Glomerular visceral epithelial cell (primary cell): ENCODE results near the gene RGS6.

Experiments
- DNase-seq: peaks from one replicate; pipeline ENCODE4 v3.0.0-alpha.2; 2016; ENCODE audit errors: extremely low spot score

The RGS6 gene

DNA sequence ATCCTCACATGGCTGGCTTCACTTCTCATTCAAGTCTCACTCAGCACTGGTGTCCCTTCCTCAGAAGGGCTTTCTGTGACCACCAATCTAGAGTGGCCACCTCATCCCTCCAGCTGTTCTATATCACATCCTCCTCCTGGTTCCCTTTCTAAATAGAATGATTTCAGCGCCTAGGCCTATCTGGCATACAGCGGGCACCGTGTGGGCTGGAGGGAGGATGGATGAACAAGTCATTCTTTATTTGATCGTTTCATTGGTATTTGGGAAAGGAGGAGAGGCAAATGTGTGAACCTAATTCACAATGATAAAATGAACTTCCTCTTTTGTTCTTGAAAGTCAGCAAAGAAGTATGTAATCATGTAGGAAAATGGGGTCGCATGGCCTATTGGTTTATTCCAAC is 567.5 kb downstream of the RGS6 start:
- no peak for DNase-seq

DNA sequence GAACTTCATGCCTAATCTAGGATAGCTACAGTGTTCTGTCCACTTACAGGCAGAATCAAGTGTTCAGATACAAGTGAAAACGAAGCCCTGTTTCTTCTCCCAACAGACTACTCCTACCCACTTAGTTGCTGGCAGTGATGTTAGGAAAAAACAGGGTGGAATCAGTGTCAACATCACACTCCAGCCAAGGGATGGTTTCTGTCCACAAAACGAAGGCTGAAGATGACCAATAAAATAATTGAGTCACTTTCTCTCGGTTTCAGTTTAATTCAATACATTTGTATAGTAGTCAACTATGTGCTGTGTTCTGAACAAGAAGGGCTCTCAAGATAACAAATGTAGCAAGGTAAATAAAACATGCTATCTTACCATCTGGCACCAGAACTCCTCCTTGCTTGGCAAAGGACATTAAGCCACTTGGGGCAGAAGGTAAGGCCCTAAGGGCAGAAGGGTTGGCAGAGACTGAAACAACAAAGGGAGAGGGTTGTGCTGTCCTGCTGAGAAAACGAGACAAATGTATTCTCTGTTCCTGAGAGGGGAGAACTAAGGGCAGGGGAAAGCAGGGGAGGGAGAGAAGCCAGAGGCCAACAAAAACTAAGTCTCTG is 568.1 kb downstream of the RGS6 start:
- no peak for DNase-seq

DNA sequence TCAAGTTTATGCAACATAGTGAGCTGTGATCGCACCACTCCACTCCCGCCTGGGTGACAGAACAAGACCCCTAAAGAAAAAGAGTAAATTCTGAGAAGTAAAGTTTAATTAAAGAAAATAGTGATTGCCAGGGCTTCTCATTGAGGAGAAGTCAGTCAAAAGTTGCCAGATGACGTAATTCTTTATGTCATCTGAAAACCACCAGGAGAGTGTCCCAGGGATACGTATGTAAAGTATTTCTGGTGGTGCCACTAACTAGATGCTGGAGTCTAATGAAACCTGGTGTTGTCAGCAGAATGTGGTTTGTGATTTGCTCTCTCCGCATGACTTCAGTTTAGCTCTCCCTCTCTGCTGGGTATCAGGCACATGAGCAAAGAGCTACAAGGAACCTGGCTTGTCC is 569.2 kb downstream of the RGS6 start:
- no peak for DNase-seq

DNA sequence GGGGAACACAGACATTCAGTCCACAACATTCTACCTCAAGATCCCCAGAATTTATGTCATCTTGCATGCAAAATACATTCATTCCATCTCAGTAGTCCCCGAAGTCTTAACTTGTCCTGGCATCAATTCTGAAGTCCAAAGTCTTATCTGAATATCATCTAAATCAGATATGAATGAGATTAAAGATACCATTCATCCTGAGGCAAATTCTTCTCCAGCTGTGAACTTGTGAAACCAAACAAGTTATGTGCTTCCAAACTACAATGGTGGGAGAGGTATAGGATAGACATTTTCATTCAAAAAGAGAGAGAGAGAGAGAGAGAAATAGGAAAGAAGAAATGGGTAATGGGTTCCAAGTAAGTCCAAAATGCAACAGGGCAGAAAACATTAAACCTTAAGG is 571.0 kb downstream of the RGS6 start:
- no peak for DNase-seq

DNA sequence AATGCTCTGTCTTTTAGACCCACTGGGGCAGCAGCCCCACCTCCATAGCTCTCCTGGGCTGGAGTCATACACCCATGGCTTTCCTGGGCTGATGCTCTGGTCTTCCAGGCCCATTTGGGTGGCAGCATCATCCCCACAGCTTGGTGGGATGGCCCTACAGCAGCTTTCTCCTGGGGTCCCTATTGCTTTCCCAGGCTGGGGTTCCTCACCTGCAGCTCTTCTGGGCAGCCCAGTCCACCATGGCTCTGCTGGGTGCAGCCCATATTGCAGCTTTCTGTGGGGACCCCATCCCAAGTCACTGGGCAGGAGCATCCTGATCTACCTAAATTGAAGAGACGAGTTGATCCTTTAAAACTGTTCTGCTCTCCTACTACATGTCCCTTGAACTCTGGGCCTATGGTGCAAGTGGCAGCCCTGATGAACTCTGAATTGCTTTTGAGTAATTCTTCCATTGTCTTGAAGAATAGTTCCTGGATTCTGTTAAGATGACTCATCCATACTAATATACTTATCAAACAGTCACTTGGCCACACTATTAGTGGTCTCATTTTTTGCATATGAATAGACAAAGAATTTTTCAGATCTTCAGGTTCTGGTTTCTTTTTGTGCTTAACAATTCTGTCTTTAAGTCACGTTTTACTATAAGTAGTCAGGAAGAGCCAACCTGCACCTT is 571.6 kb downstream of the RGS6 start:
- no peak for DNase-seq

DNA sequence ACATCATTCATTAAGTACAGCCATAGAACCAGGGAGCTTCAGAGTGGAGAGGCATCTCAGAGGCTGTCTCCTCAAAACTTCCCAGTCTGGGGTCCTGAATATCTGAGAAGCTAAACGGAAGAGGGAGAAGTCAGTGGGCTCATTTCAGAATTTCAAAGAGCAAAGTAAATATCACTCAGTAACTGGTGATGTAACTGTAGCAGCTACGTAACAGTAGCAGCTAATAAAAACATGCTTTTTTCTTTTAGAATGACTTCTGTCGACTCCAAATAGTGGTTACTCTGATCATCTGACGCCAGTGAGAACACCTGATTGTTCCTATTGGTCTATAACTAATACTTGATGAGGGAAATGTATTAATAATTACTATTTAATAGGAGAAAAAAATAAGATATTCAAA is 578.3 kb downstream of the RGS6 start:
- no peak for DNase-seq

DNA sequence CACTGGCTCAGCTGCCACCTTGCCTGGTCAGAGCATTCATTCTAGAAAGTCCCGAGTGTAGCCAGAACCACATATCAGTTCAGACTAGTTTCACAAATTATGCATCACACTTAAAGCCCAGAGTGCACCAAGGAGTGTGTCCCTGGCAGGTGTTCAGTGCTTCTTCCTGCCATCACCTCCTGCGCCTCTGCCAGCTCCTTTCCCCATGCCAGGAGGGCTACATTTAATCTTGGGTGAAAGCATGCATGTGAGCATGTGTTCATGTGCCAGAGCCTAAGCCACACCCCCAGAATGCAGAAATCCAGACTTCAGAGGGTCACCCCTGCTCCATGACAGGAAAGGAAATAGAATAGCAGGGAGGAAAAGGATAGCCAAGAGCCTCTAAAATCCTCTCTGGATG is 580.1 kb downstream of the RGS6 start:
- DNase-seq = no peak

DNA sequence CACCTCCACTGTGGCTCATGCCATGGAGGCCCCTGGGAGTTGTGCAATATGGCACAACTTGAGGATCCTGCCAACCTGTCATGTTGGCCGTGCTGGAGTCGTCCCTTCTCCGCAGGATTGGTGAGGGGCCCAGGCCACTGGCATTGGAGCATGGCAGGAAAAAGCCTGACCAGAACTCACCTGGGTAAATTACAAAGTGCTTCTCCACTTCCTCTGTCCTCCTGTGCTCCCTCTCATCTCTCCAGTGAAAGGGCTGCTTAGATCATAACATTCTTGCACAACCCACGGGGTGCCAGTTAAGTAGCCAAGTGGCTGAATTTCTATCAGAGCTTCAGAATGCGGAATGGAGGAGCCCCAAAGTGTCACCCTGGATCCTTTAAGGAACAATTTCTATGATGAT is 580.7 kb downstream of the RGS6 start:
- DNase-seq = no peak

DNA sequence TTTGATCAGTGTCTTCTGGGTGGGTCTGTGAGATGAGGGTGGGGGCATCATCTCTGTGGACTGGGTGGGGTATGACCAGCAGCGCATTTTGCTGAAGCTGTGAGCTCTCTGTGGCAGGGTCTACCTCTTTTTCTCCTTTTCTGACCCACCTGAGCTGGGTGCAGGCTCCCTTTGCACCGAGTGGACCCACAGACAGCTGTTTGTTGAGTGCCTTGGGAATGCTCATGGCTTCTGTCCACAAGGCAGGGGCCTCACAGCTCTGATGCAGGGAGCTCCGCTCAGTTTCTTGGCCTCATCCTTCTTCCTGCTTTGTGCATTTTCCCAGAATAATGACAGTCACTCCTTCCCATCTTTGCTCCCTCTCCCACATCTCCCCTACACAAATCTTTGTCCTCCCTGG is 581.1 kb downstream of the RGS6 start:
- DNase-seq = no peak

DNA sequence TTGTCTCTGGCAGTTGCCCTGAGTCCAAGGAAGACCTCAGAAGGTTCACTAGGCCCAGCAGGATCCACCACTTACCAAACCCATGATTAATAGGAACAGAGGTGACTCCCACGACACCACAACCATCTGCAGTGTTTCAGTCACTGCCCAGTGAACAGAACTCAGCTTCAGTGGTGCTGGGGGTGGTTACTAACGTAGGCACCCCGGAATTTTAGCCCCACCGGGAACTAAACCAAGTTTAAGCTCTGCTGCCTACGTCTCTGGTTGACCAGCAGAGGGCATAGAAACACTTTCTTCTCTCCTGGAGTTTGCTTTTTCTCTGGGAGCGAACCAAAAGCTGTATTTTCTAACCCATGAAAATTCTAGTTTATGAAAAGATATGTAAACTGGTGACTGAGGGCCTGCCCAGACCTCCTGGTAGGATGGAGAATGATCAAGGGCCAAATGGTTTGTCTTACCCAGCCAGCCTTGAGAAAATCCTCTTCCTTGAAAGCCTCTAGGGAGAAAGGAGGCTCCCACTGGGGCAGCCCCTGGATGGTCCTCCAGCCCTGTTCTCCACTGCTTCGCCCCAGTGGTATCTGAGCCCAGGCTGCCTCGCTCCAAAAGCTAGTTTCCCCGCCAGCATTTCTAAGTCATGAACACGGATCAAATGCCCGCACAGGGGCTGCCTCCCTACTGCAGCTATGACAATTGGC is 581.9 kb downstream of the RGS6 start:
- peak; percentile 60 for DNase-seq

DNA sequence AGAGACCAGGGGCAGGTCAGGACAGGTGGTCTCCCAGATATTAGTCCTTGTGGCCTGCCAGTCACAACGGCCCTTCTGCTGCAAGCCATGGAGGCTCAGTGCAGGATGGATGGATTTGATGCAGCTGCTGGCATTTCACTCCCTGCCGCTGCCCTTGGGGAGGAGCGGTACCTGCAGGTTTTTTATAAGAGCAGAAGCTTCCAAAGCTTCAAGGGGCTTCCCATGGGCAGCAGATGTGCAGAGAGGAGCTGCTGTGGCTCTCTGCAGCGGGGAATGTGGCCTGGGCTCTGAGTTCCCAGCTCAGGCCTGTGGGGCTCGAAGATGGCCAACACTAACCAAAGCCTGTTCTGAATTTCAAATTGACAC is 582.4 kb downstream of the RGS6 start:
- DNase-seq = no peak

DNA sequence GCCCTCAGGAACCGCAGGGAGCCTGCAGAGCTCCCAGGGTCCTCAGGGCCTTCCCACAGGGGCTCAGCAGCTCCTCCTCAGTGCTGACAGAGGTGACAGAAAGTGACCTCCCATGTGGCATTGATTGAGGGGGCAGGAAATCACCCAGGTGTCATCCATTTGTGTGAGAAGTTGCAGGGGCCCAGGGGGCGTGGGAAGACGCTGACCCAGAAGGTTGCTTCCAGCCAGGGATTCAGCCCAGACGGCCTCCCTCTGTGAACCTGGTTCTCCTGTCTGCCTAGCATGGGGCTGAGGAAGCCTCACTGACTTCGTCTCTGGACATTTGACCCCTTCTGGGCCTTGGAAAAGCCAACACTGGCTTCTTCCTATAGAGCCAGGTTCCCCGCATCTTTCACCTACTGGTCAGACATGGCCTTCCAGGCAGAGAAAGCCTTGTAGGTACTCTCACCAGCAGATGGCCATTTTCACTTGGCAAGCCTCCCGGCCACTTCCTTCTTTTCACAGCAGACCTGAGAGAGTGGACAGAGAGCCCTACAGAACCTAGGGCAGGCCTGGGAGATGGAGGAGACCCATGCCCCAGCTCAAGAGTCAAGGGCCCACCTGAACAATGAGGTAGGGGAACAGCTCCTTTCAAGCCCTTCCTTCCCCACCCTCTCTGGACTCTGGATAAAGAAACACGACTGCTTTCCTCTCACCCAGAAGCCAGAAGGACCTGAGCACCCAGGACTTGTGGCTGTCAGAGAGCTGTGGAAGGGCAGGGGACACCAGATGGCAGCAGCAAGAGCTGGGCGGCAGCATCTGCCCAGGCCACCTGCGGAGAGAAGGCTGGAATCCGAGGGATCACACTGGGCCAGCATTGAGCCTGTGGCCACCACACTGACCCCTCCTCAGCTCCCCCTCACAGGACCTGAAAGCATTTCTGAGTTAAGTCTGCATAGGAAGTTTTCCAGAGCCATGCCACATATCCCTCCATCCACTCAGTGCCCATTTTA is 583.8 kb downstream of the RGS6 start:
- peak; percentile 49 for DNase-seq

DNA sequence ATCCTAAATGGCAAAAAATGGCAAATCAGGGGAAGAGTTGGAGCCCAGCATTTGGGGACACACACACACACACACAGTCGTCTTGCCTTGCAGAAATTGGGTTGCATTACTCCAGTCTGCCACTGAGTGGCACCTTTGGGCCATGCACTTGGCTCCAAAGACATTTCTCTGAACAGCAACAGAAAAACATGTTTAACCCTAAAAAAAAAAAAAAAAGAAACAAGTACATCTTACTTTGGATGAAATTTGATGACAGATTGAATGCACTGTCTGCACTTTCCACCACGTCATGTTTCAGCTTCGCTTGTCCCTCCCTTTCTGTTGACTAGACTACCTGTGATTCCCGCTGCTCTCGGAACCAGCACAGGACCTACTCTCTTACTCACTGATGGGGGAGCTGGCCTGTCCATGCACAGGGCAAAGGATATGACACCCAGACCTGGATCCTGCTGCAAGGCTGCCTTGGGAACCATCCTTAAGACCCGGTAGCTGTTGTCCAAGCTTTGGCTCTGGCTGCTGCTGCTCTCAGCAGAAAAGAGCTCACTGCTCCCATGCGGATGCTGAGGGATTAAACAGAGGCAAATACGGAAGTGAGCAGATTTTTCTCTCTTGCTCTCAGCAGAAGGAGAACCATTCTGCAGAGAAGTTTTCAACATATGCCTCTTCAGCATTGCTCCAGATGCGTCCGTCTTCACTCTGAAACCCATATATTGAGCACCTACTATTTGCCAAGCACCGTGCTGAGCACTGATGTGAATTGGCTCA is 584.9 kb downstream of the RGS6 start:
- DNase-seq = peak; percentile 81

DNA sequence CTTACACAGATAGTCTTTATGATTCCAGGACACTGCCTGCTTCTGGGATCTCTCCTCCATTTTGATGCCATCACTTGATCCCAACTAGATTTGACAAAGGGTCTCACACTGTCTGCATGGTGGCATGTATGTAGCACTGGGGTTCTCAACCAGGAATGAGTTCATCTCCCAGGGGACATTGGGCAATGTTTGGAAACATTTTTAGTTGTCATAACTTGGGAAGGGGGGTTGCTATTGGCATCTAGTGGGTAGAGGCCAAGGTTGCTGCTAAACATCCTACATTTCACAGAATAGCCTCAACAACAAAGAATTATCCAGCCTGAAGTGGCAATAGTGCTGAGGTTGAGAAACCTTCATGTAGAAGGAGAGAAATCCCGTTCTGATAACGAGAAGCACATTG is 585.5 kb downstream of the RGS6 start:
- DNase-seq = no peak

DNA sequence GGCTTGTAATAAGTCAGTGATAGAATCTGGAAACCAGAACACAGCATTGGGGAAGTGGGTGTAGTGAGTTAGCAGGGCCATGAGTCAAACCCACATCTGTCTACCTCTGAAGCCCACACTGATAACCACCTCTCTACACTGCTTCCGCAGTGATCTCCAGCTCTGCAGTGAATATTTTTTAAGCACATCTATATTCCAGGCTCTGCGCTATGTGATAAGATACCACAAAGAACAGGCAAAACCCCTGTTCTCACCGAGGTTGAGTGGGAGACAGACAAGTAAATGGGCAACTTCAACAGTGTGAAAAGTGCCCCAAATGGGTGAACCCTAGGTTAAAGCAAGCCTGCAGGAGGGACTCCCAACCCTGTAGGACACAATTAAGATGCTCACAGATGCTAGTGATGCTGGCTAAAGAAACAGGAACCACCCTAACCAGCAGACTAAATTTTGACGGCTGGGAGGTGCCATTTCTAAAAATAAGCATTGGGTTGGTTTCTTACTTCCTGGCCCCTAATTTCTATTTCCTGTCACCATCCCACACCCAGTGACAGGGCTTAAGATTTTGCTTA is 586.7 kb downstream of the RGS6 start:
- no peak for DNase-seq

DNA sequence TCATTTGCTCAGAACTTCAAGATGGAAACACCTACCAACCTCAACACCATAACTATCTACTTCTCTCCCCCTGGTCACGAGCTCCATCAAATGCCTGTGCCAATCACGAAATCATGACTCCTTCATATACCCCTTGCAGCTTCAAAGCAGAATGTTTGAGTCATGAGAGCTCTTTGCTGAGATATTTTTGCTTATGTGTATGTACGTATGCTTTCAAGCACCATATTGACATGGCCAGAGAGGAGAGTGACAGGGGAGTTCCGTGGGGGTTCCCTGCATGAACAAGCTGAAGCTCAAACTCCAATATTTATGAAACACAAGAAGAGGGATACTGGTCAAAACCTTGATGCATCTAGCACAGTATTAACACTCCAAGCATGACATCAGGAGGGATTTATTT is 587.3 kb downstream of the RGS6 start:
- DNase-seq = no peak

DNA sequence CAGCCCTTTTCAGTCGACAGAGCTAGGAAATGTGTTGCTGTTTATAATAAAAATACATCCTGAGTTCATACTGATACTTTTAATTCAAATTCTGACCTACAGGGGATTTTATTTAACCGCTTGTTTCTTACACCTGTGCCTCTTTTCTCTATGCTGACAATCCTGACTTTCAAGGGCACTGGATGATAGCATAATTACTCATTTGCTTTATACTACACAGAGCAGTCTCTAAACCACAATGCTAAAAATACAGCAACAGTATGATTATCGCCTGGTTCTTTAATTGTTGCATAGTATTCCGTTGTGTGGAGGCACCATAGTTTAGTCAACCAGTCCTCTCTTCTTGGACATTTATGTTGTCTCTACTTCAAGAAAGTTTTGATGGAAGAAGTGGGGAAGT is 588.8 kb downstream of the RGS6 start:
- no peak for DNase-seq

DNA sequence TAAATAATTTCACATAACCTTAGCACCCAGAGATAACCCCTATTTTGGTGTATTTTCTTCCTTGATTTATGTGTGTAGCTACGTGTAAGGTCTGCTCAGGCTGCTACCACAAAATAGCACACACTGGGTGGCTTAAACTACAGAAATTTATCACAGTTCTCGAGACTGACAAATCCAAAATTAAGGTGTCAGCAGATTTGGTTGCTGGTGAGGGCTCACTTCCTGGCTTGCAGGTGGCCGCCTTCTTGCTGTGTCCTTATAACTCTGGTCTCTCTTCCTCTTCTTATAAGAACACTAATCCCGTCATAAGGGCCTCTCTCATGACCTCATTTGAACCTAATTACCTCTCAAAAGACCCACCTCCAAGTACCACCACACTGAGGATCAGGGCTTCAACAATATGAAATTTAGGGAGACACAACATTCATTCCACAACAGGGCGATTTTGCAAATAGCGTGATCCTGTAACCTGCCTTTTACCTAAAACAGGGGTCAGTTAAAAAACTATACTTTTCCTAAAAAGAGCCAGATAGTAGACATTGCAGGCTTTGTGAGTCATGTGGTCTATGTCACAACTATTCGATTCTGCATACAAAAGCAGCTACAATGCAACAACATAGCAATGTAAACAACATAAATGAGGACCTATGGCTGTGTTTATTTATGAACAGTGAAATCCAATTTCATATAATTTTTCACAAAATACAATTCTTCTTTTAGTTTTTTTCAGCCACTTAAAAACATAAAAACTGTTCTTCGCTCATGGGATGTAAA is 589.9 kb downstream of the RGS6 start:
- no peak for DNase-seq

DNA sequence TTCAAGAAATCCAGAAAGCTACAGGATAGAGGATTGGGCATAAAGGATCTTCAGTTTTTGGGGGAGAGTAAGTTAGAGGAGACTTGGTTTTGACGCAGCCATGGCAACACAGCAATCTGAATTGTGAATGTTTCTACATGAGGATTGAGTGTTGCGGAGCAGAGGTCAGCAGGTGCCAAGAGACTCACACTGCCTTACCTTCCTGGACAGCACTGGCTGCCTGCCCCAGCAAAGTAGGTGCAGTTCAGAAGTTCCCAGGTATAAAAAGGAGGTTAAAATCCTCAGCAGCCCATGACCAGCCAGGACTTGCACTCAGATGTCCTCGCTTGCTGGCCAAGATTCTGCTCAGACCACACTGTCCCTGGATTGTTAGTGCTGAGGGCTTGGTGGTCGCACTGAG is 590.6 kb downstream of the RGS6 start:
- no peak for DNase-seq
